Adipocyte (in vitro differentiated cells): Measurements from ENCODE around the gene CCL16.
A peak's percentile ranks its signal among the peaks of the same experiment; 100 is the strongest.
"Not testable (repeated sequence)": the region's sequence is repeated elsewhere in the genome, so short reads cannot be mapped to it uniquely, and the experiment has no call there.

Source experiments
- DNase-seq: peaks from one replicate; pipeline ENCODE4 v3.0.0-alpha.2; 2015; ENCODE audit warnings: low read depth
- H3K27me3 ChIP-seq: replicated peaks from 2 replicates; pipeline ENCODE4 v1.7.0; 2013; ENCODE audit warnings: mild to moderate bottlenecking, low read length, moderate library complexity; ENCODE audit not compliant: control insufficient read depth, insufficient read depth
- H3K36me3 ChIP-seq: 2 replicates; pipeline ENCODE4 v1.7.0; 2013; ENCODE audit warnings: low read length, mild to moderate bottlenecking, moderate library complexity; ENCODE audit not compliant: control insufficient read depth, insufficient read depth, severe bottlenecking
- H3K4me1 ChIP-seq: 2 replicates; pipeline ENCODE4 v1.7.0; 2013; ENCODE audit warnings: mild to moderate bottlenecking, low read length, moderate library complexity; ENCODE audit not compliant: control insufficient read depth, insufficient read depth
- H3K4me3 ChIP-seq: 2 replicates; pipeline ENCODE4 v1.7.0; 2013; ENCODE audit warnings: mild to moderate bottlenecking, low read length, moderate library complexity
- H3K9ac ChIP-seq: 2 replicates; pipeline ENCODE4 v1.7.0; 2013; ENCODE audit warnings: mild to moderate bottlenecking, low read length, moderate library complexity
- H3K9me3 ChIP-seq: 2 replicates; pipeline ENCODE4 v1.7.0; 2013; ENCODE audit warnings: mild to moderate bottlenecking, low read length, moderate library complexity; ENCODE audit not compliant: control insufficient read depth

CCL16 gene

DNA sequence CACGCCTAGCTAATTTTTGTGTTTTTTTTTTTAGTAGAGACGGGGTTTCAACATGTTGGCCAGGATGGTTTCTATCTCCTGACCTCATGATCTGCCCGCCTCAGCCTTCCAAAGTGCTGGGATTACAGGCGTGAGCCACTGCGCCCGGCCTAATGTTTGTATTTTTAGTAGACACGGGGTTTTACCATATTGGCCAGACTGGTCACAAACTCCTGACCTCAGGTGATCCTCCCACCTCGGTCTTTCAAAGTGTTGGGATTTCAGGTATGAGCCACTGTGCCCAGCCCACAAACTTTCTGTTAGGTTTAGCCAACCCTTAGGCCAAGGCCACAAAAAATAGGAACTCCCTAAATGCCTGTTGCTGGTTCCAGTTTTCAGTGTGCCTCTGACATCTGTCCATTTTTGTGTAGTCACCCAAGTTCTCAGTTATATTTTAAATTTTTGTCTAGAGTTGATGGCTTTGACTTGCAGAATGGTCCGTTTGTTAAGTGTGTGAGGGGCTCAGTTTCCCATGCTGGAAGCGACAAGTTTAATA, 12.7 kb downstream of the CCL16 start:
- H3K9me3 ChIP-seq = no peaks in the 10 kb centered on the region
- no peaks in the 10 kb centered on the region for H3K4me1 ChIP-seq
- no peak for DNase-seq
- no peak overlapping the region for H3K9ac ChIP-seq
- no peak overlapping the region for H3K4me3 ChIP-seq
- H3K27me3 ChIP-seq = peaks cover 24% of the 10 kb centered on the region
- no peaks in the 10 kb centered on the region for H3K36me3 ChIP-seq

GRCh38 chr17:35965272-35965671, 16.0 kb downstream of the CCL16 start:
- Histone ChIP-seq H3K4me1 (no peaks in the 10 kb centered on the region), H3K4me3 (no peak overlapping the region), H3K36me3 (no peaks in the 10 kb centered on the region), H3K9me3 (no peaks in the 10 kb centered on the region), H3K9ac (no peak overlapping the region), H3K27me3 (peaks cover 30% of the 10 kb centered on the region)
- no peak for DNase-seq

- H3K4me1 ChIP-seq = no peaks in the 10 kb centered on the region
- H3K36me3 ChIP-seq = no peaks in the 10 kb centered on the region
- H3K4me3 ChIP-seq = no peak overlapping the region
- no peaks in the 10 kb centered on the region for H3K9me3 ChIP-seq
- H3K9ac ChIP-seq = no peak overlapping the region
- DNase-seq = no peak
- H3K27me3 ChIP-seq = peaks cover 42% of the 10 kb centered on the region
Observed at GRCh38 chr17:35963663-35964062, 17.6 kb downstream of the CCL16 start.

DNA sequence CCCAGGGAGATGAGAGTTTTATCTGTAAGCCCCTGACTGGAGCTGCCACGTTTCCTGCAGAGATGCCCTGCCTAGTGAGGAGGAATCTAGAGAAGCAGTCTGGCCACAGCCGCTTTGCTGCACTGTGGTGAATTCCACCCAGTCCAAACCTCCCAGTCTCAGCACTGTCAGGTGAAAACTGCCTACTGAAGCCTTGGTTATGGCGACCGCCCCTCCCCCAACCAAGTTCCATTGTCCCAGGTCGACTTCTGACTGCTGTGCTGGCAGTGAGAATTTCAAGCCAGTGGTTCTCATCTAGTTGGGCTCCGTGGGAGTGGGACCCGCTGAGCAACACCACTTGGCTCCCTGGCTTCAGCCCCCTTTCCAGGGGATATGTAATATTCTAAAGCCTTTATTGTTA, 27.6 kb downstream of the CCL16 start:
- H3K9me3 ChIP-seq = no peaks in the 10 kb centered on the region
- peaks cover 29% of the 10 kb centered on the region for H3K27me3 ChIP-seq
- no peak overlapping the region for H3K4me3 ChIP-seq
- no peak for DNase-seq
- H3K9ac ChIP-seq = no peak overlapping the region
- H3K36me3 ChIP-seq = no peaks in the 10 kb centered on the region
- H3K4me1 ChIP-seq = no peaks in the 10 kb centered on the region

DNA sequence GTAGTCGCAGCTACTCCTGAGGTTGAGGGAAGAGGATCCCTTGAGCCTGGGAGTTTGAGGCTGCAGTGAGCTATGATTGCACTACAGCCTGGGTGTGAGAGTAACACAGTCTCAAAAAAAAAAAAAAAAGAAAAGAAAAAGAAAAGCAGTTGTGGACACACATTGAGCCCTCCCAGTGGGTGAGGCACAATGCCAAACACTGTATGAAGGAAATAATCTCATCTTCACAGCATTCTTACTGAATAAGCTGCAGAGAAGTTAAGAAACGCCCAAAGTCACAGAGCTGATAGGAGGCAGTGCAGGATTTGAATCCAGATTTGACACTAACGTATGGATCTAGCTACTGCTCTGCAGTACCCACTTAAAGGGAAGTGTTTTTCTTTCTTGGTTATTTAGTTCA, 31.9 kb downstream of the CCL16 start:
- peaks cover 15% of the 10 kb centered on the region for H3K27me3 ChIP-seq
- H3K4me3 ChIP-seq = no peak overlapping the region
- no peaks in the 10 kb centered on the region for H3K9me3 ChIP-seq
- H3K36me3 ChIP-seq = no peaks in the 10 kb centered on the region
- H3K4me1 ChIP-seq = no peaks in the 10 kb centered on the region
- H3K9ac ChIP-seq = no peak overlapping the region
- no peak for DNase-seq

GRCh38 chr17:35948092-35948491, 33.2 kb downstream of the CCL16 start:
- H3K36me3 ChIP-seq = no peaks in the 10 kb centered on the region
- H3K9ac ChIP-seq = no peak overlapping the region
- peaks cover 22% of the 10 kb centered on the region for H3K27me3 ChIP-seq
- no peaks in the 10 kb centered on the region for H3K9me3 ChIP-seq
- H3K4me3 ChIP-seq = no peak overlapping the region
- no peak for DNase-seq
- H3K4me1 ChIP-seq = no peaks in the 10 kb centered on the region

- Histone ChIP-seq H3K4me3 (no peak overlapping the region), H3K36me3 (no peaks in the 10 kb centered on the region), H3K27me3 (peaks cover 30% of the 10 kb centered on the region), H3K9ac (no peak overlapping the region), H3K9me3 (no peaks in the 10 kb centered on the region), H3K4me1 (no peaks in the 10 kb centered on the region)
- peak; percentile 65 for DNase-seq
Observed at GRCh38 chr17:35947156-35947585, 34.1 kb downstream of the CCL16 start.

GRCh38 chr17:35944151-35944550, 37.1 kb downstream of the CCL16 start:
- H3K4me1 ChIP-seq = no peaks in the 10 kb centered on the region
- no peak for DNase-seq
- H3K27me3 ChIP-seq = peaks cover 18% of the 10 kb centered on the region
- H3K9ac ChIP-seq = no peak overlapping the region
- H3K4me3 ChIP-seq = no peak overlapping the region
- no peaks in the 10 kb centered on the region for H3K9me3 ChIP-seq
- no peaks in the 10 kb centered on the region for H3K36me3 ChIP-seq

- Histone ChIP-seq H3K4me3 (no peak within 1 kb of the TSS), H3K36me3 (no peaks in the 10 kb centered on the region)
Observed at GRCh38 chr17:35943537-35943936, 37.8 kb downstream of the CCL16 start, which contains the start of gene LYZL6. Gene LYZL6 (minus strand): TSS chr17:35943713. CDS start chr17:35939356, 4,357 bp downstream.

GRCh38 chr17:35942588-35943186, 38.6 kb downstream of the CCL16 start:
- H3K4me3 ChIP-seq = no peak overlapping the region
- H3K4me1 ChIP-seq = no peaks in the 10 kb centered on the region
- DNase-seq = no peak
- H3K27me3 ChIP-seq = peaks cover 18% of the 10 kb centered on the region
- no peak overlapping the region for H3K9ac ChIP-seq
- H3K36me3 ChIP-seq = no peaks in the 10 kb centered on the region
- H3K9me3 ChIP-seq = no peaks in the 10 kb centered on the region

More at GRCh38 chr17:35943537-35943936, 37.8 kb downstream of the CCL16 start, which contains the start of gene LYZL6:
- DNase-seq = no peak
- no peaks in the 10 kb centered on the region for H3K4me1 ChIP-seq
- H3K9me3 ChIP-seq = no peaks in the 10 kb centered on the region
- no peak within 1 kb of the TSS for H3K9ac ChIP-seq
- H3K27me3 ChIP-seq = peaks cover 18% of the 10 kb centered on the region

DNA sequence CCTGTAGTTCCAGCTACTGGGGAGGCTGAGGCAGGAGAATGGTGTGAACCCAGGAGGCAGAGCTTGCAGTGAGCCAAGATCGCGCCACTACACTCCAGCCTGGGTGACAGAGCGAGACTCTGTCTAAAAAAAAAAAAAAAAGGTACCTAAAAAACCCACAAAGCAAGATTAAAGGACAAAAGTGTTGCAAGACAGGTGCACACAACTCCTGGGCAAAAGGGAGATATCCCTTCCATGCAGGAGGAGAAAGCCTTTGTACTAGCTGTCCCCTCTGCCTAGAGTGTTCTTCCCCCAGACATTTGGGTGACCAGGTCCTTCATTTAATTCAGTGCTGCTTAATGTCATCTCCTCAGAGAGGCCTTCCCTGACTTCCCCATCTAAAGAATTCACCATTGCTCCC, 42.8 kb downstream of the CCL16 start:
- H3K27me3 ChIP-seq = peaks cover 12% of the 10 kb centered on the region
- not testable (repeated sequence) for H3K9ac ChIP-seq, DNase-seq, H3K9me3 ChIP-seq, H3K36me3 ChIP-seq, H3K4me1 ChIP-seq, H3K4me3 ChIP-seq

- Histone ChIP-seq H3K9ac (no peak overlapping the region), H3K4me3 (no peak overlapping the region), H3K4me1 (peaks cover 28% of the 10 kb centered on the region), H3K9me3 (no peaks in the 10 kb centered on the region), H3K36me3 (no peaks in the 10 kb centered on the region), H3K27me3 (no peaks in the 10 kb centered on the region)
- no peak for DNase-seq
Observed at GRCh38 chr17:35936063-35936462, 45.2 kb downstream of the CCL16 start.
